Measurements from ENCODE around the gene JAKMIP1. TPM values are rescaled to one million over a fixed set of nuclear protein-coding genes. Genes with fewer than 3 reads are reported as not detected.

Gene JAKMIP1
- total RNA-seq, 2 experiments from 2014 or later: 2.0 to 2.1 TPM

- CTCF ChIA-PET: no interaction called here
- no peak for DNase-seq
- no peak overlapping the region for H3K4me3 Mint-ChIP-seq
Observed at GRCh38 chr4:6120361-6120760, 80.0 kb downstream of the JAKMIP1 start.

GRCh38 chr4:6119507-6120020, 80.8 kb downstream of the JAKMIP1 start:
- ChIA-PET CTCF (no interaction called here), POLR2A (no interaction called here)
- H3K27me3 Mint-ChIP-seq: peaks cover 16% of the 10 kb centered on the region

More at GRCh38 chr4:6120361-6120760, 80.0 kb downstream of the JAKMIP1 start:
- H3K9me3 Mint-ChIP-seq: no peaks in the 10 kb centered on the region
- Histone ChIP-seq H3K27me3 (ENCODE audit: control insufficient read depth in 1 of 2, insufficient read depth in 2 of 2, low read length in 2 of 2) (no peaks in the 10 kb centered on the region), H3K27ac (ENCODE audit: low read depth in 1 of 2, low read length in 2 of 2) (no peak overlapping the region), H3K4me3 (ENCODE audit: low read length) (no peak overlapping the region), H3K4me1 (ENCODE audit: insufficient read depth, low read length) (no peaks in the 10 kb centered on the region), H3K9me3 (ENCODE audit: control insufficient read depth in 1 of 2, insufficient read depth in 1 of 2, low read length in 2 of 2) (peaks cover 0 to 13% of the 10 kb centered on the region in 2 experiments), H3K36me3 (ENCODE audit: insufficient read depth, low read length) (no peaks in the 10 kb centered on the region)
- peaks cover 16% of the 10 kb centered on the region for H3K27me3 Mint-ChIP-seq
- no peaks in the 10 kb centered on the region for H3K4me1 Mint-ChIP-seq (ENCODE audit: low read depth)
- H3K27ac Mint-ChIP-seq: no peak overlapping the region
- intact Hi-C loops (cut with DNase I, micrococcal nuclease): no loop called here
- POLR2A ChIA-PET: no interaction called here
- no peak for TF ChIP-seq CTCF (IDR thresholded peaks at IDR 0.05)
- no peak for ATAC-seq (ENCODE audit: poor library complexity)
- H3K36me3 Mint-ChIP-seq (ENCODE audit: low read depth): no peaks in the 10 kb centered on the region

GRCh38 chr4:6118201-6118600, 82.1 kb downstream of the JAKMIP1 start:
- H3K27ac Mint-ChIP-seq: no peak overlapping the region
- H3K9me3 Mint-ChIP-seq: no peaks in the 10 kb centered on the region
- intact Hi-C loops (cut with DNase I, micrococcal nuclease): no loop called here
- no peak overlapping the region for H3K4me3 ChIP-seq (ENCODE audit: low read length)
- H3K36me3 Mint-ChIP-seq (ENCODE audit: low read depth): no peaks in the 10 kb centered on the region
- H3K4me3 Mint-ChIP-seq: no peak overlapping the region
- H3K4me1 ChIP-seq (ENCODE audit: insufficient read depth, low read length): no peaks in the 10 kb centered on the region
- POLR2A ChIA-PET: no interaction called here
- no peak for TF ChIP-seq CTCF (IDR thresholded peaks at IDR 0.05)
- no peaks in the 10 kb centered on the region for H3K4me1 Mint-ChIP-seq (ENCODE audit: low read depth)
- no peaks in the 10 kb centered on the region for H3K27me3 ChIP-seq (ENCODE audit: control insufficient read depth in 1 of 2, insufficient read depth in 2 of 2, low read length in 2 of 2)
- peaks cover 22% of the 10 kb centered on the region for H3K27me3 Mint-ChIP-seq
- peaks cover 0 to 8% of the 10 kb centered on the region in 2 experiments for H3K9me3 ChIP-seq (ENCODE audit: control insufficient read depth in 1 of 2, insufficient read depth in 1 of 2, low read length in 2 of 2)
- H3K36me3 ChIP-seq (ENCODE audit: insufficient read depth, low read length): no peaks in the 10 kb centered on the region
- DNase-seq (no peak), ATAC-seq (ENCODE audit: poor library complexity) (no peak)
- H3K27ac ChIP-seq (ENCODE audit: low read depth in 1 of 2, low read length in 2 of 2): no peak overlapping the region
- CTCF ChIA-PET: no interaction called here

More at GRCh38 chr4:6119507-6120020, 80.8 kb downstream of the JAKMIP1 start:
- ATAC-seq (ENCODE audit: poor library complexity) (no peak), DNase-seq (peak in 1 of 14 experiments; percentile 20)
- Histone ChIP-seq H3K4me3 (ENCODE audit: low read length) (no peak overlapping the region), H3K36me3 (ENCODE audit: insufficient read depth, low read length) (no peaks in the 10 kb centered on the region), H3K27me3 (ENCODE audit: control insufficient read depth in 1 of 2, insufficient read depth in 2 of 2, low read length in 2 of 2) (no peaks in the 10 kb centered on the region), H3K4me1 (ENCODE audit: insufficient read depth, low read length) (no peaks in the 10 kb centered on the region), H3K9me3 (ENCODE audit: control insufficient read depth in 1 of 2, insufficient read depth in 1 of 2, low read length in 2 of 2) (peaks cover 0 to 11% of the 10 kb centered on the region in 2 experiments), H3K27ac (ENCODE audit: low read depth in 1 of 2, low read length in 2 of 2) (no peak overlapping the region)
- no peak overlapping the region for H3K27ac Mint-ChIP-seq
- no peaks in the 10 kb centered on the region for H3K9me3 Mint-ChIP-seq
- no peak overlapping the region for H3K4me3 Mint-ChIP-seq
- intact Hi-C loops (cut with DNase I, micrococcal nuclease): no loop called here
- no peaks in the 10 kb centered on the region for H3K36me3 Mint-ChIP-seq (ENCODE audit: low read depth)
- TF ChIP-seq CTCF (IDR thresholded peaks at IDR 0.05): no peak
- H3K4me1 Mint-ChIP-seq (ENCODE audit: low read depth): no peaks in the 10 kb centered on the region
